ENCODE results near the gene UFM1. TPM values are rescaled to one million over a fixed set of nuclear protein-coding genes. Genes with fewer than 3 reads are reported as not detected.

UFM1 gene
- total RNA-seq, 1 experiment from 2014 or later: 87.9 TPM

- Histone ChIP-seq H3K27me3 (replicated peaks; ENCODE audit: insufficient read depth, low read depth, low read length, poor library complexity) (peaks cover 4% of the 10 kb centered on the region), H3K36me3 (ENCODE audit: insufficient read depth, low read length, poor library complexity, severe bottlenecking) (no peaks in the 10 kb centered on the region), H3K4me1 (ENCODE audit: insufficient read depth, low read length, poor library complexity, severe bottlenecking) (peaks cover 9% of the 10 kb centered on the region), H3K27ac (ENCODE audit: low read depth, low read length, poor library complexity, severe bottlenecking) (peak overlapping the region; percentile 8), H3K4me3 (ENCODE audit: low read depth, low read length, poor library complexity, severe bottlenecking) (no peak overlapping the region), H3K9me3 (ENCODE audit: low read depth, low read length, poor library complexity, severe bottlenecking) (no peaks in the 10 kb centered on the region)
- intact Hi-C loops (cut with micrococcal nuclease; ENCODE audit: unreplicated experiment): no loop called here
- DNase-seq (ENCODE audit: low spot score): peak; percentile 52
- POLR2A ChIA-PET (ENCODE audit: low non-redundant PET): no interaction called here
- TF ChIP-seq CTCF (conservative IDR thresholded peaks at IDR 0.05; ENCODE audit: low read depth, low read length) (no peak), EZH2 (IDR thresholded peaks at IDR 0.05; ENCODE audit: borderline replicate concordance, low read depth, low read length, poor library complexity, severe bottlenecking) (no peak)
- CTCF ChIA-PET: no interaction called here
- no TSS peak for BruUV-seq (replicated peaks)
Observed at GRCh38 chr13:38385153-38385891, 35.7 kb downstream of the UFM1 start.

- intact Hi-C loops (cut with micrococcal nuclease; ENCODE audit: unreplicated experiment): no loop called here
- Histone ChIP-seq H3K4me3 (ENCODE audit: low read depth, low read length, poor library complexity, severe bottlenecking) (no peak overlapping the region), H3K27ac (ENCODE audit: low read depth, low read length, poor library complexity, severe bottlenecking) (no peak overlapping the region), H3K9me3 (ENCODE audit: low read depth, low read length, poor library complexity, severe bottlenecking) (no peaks in the 10 kb centered on the region), H3K4me1 (ENCODE audit: insufficient read depth, low read length, poor library complexity, severe bottlenecking) (peaks cover 9% of the 10 kb centered on the region), H3K27me3 (replicated peaks; ENCODE audit: insufficient read depth, low read depth, low read length, poor library complexity) (peaks cover 4% of the 10 kb centered on the region), H3K36me3 (ENCODE audit: insufficient read depth, low read length, poor library complexity, severe bottlenecking) (no peaks in the 10 kb centered on the region)
- TF ChIP-seq CTCF (conservative IDR thresholded peaks at IDR 0.05; ENCODE audit: low read depth, low read length) (no peak), EZH2 (IDR thresholded peaks at IDR 0.05; ENCODE audit: borderline replicate concordance, low read depth, low read length, poor library complexity, severe bottlenecking) (no peak)
- ChIA-PET POLR2A (ENCODE audit: low non-redundant PET) (no interaction called here), CTCF (no interaction called here)
- DNase-seq (ENCODE audit: low spot score): no peak
- no TSS peak for BruUV-seq (replicated peaks)
Observed at GRCh38 chr13:38386421-38386820, 36.8 kb downstream of the UFM1 start.

GRCh38 chr13:38391341-38391740 is 41.7 kb downstream of the UFM1 start:
- CTCF ChIA-PET: no interaction called here

More at GRCh38 chr13:38391341-38391740, 41.7 kb downstream of the UFM1 start:
- POLR2A ChIA-PET (ENCODE audit: low non-redundant PET): no interaction called here
- no peaks in the 10 kb centered on the region for H3K9me3 ChIP-seq (ENCODE audit: low read depth, low read length, poor library complexity, severe bottlenecking)
- H3K4me1 ChIP-seq (ENCODE audit: insufficient read depth, low read length, poor library complexity, severe bottlenecking): no peaks in the 10 kb centered on the region
- TF ChIP-seq CTCF (conservative IDR thresholded peaks at IDR 0.05; ENCODE audit: low read depth, low read length): no peak
- no peak for TF ChIP-seq EZH2 (IDR thresholded peaks at IDR 0.05; ENCODE audit: borderline replicate concordance, low read depth, low read length, poor library complexity, severe bottlenecking)
- DNase-seq (ENCODE audit: low spot score): no peak
- H3K4me3 ChIP-seq (ENCODE audit: low read depth, low read length, poor library complexity, severe bottlenecking): no peak overlapping the region
- H3K36me3 ChIP-seq (ENCODE audit: insufficient read depth, low read length, poor library complexity, severe bottlenecking): no peaks in the 10 kb centered on the region
- no peak overlapping the region for H3K27ac ChIP-seq (ENCODE audit: low read depth, low read length, poor library complexity, severe bottlenecking)
- no peaks in the 10 kb centered on the region for H3K27me3 ChIP-seq (replicated peaks; ENCODE audit: insufficient read depth, low read depth, low read length, poor library complexity)
- BruUV-seq (replicated peaks): no TSS peak
- intact Hi-C loops (cut with micrococcal nuclease; ENCODE audit: unreplicated experiment): no loop called here
